ENCODE data around the gene ZNF511. TPM values are rescaled to one million over a fixed set of nuclear protein-coding genes. Genes with fewer than 3 reads are reported as not detected.

ZNF511 gene
- total and polyA plus RNA-seq, 2 of the 4 experiments (the other 2 are of a cell fraction): 13.6 to 32.6 TPM

- in situ Hi-C loops (cut with MboI; ENCODE audit: low sequenced_read_pairs): loop anchor here (25.0 kb wide), 1 partner anchor 611 kb away; no protein-coding TSS in a partner anchor
- no peak overlapping the region for H2AK5ac ChIP-seq (ENCODE audit: low read depth, low read length)
- no peak overlapping the region for H2AK9ac ChIP-seq (replicated peaks; ENCODE audit: low read depth, low read length, poor library complexity)
- no peak overlapping the region for H3K14ac ChIP-seq (replicated peaks; ENCODE audit: low read depth, low read length)
- peaks cover 9% of the 10 kb centered on the region for H3K27me3 ChIP-seq (ENCODE audit: control insufficient read depth, insufficient read depth, low read length)
- H3K4me2 ChIP-seq (ENCODE audit: low read depth, low read length): no peak overlapping the region
- ChIA-PET CTCF (no interaction called here), POLR2A (ENCODE audit: unreplicated experiment) (no interaction called here)
- 91% methylated on average over 19 of the region's 28 CpGs; no CpG with 5 or more reads in 1 of the 2 experiments for WGBS, 2 experiments (ENCODE audit: extremely low coverage in 2 of 2, insufficient read length in 1 of 2)
- no peak overlapping the region for H2BK120ac ChIP-seq (ENCODE audit: low read depth, low read length)
- H3K36me3 ChIP-seq (ENCODE audit: control insufficient read depth, insufficient read depth, low read length): peaks cover 4% of the 10 kb centered on the region; the same call in 1 of the 2 replicates
- no peak overlapping the region for H3K4me3 ChIP-seq (ENCODE audit: insufficient read depth, low read depth, low read length)
- H3K79me1 ChIP-seq (ENCODE audit: low read depth in 1 of 2, low read length in 2 of 2): peaks cover 0 to 3% of the 10 kb centered on the region in 2 experiments; a peak in 1 of 4 replicates
- DNase-seq (no peak), ATAC-seq (ENCODE audit: low read depth) (no peak)
- no TSS peak for BruUV-seq (replicated peaks)
- no peak overlapping the region for H3K27ac ChIP-seq (ENCODE audit: insufficient read depth, low read length)
- no peak overlapping the region for H2BK15ac ChIP-seq (ENCODE audit: low read depth, low read length)
- H4K8ac ChIP-seq (ENCODE audit: low read depth in 2 of 2, low read length in 2 of 2): no peak overlapping the region
- H3K9me3 ChIP-seq (ENCODE audit: control insufficient read depth, insufficient read depth, low read length): no peaks in the 10 kb centered on the region
- dilution Hi-C loops (cut with HindIII; ENCODE audit: low sequenced_read_pairs, unreplicated experiment): no loop called here
- H2BK5ac ChIP-seq (ENCODE audit: low read depth, low read length, poor library complexity, severe bottlenecking): no peak overlapping the region
- no peak overlapping the region for H2BK20ac ChIP-seq (ENCODE audit: low read depth, low read length)
- H3K9me1 ChIP-seq (ENCODE audit: insufficient read depth, low read length): 0 out of 2 replicates have a peak, but pooled peaks cover 1% of the 10 kb centered on the region
- H3K23ac ChIP-seq (ENCODE audit: low read depth, low read length): no peak overlapping the region
- H2AFZ ChIP-seq (replicated peaks; ENCODE audit: low read length, poor library complexity): no peak overlapping the region
- no peak overlapping the region for H3K9ac ChIP-seq (ENCODE audit: low read depth, low read length)
- no peak overlapping the region for H3K56ac ChIP-seq (ENCODE audit: extremely low read depth, insufficient read depth, low read length)
- no peak overlapping the region for H4K91ac ChIP-seq (ENCODE audit: insufficient read depth, low read depth, low read length)
- intact Hi-C loops (cut with micrococcal nuclease): no loop called here
- H3K4ac ChIP-seq (ENCODE audit: low read depth, low read length): no peak overlapping the region
- no peak overlapping the region for H4K5ac ChIP-seq (ENCODE audit: low read depth, low read length)
- H3K4me1 ChIP-seq (ENCODE audit: control insufficient read depth, insufficient read depth, low read length): peaks cover 9% of the 10 kb centered on the region
- peaks cover 6% of the 10 kb centered on the region; the same call in 1 of the 2 replicates for H4K20me1 ChIP-seq (ENCODE audit: insufficient read depth, low read length)
- H3K18ac ChIP-seq (ENCODE audit: low read depth, low read length): no peak overlapping the region
- TF ChIP-seq RAD21 (IDR thresholded peaks at IDR 0.05; ENCODE audit: low read length) (no peak), RCOR1 (IDR thresholded peaks at IDR 0.05; ENCODE audit: insufficient replicate concordance, low read length) (no peak), NFE2L2 (IDR thresholded peaks at IDR 0.05; ENCODE audit: low read depth, low read length) (no peak), POLR2A (IDR thresholded peaks at IDR 0.05; ENCODE audit: low read depth, low read length) (no peak)
These were observed 35.1 kb upstream of the ZNF511 start for GRCh38 chr10:133273534-133274143.
